GM19452 (cell line): Measurements from ENCODE around the gene RBM17.
A peak's percentile ranks its signal among the peaks of the same experiment; 100 is the strongest.
"Not testable (repeated sequence)": the region's sequence is repeated elsewhere in the genome, so short reads cannot be mapped to it uniquely, and the experiment has no call there.

Source experiments
- ATAC-seq: cut with Tn5 transposase; IDR thresholded peaks from one replicate; pipeline ENCODE4 v1.9.1; 2021; ENCODE audit not compliant: unreplicated experiment

The RBM17 gene

DNA sequence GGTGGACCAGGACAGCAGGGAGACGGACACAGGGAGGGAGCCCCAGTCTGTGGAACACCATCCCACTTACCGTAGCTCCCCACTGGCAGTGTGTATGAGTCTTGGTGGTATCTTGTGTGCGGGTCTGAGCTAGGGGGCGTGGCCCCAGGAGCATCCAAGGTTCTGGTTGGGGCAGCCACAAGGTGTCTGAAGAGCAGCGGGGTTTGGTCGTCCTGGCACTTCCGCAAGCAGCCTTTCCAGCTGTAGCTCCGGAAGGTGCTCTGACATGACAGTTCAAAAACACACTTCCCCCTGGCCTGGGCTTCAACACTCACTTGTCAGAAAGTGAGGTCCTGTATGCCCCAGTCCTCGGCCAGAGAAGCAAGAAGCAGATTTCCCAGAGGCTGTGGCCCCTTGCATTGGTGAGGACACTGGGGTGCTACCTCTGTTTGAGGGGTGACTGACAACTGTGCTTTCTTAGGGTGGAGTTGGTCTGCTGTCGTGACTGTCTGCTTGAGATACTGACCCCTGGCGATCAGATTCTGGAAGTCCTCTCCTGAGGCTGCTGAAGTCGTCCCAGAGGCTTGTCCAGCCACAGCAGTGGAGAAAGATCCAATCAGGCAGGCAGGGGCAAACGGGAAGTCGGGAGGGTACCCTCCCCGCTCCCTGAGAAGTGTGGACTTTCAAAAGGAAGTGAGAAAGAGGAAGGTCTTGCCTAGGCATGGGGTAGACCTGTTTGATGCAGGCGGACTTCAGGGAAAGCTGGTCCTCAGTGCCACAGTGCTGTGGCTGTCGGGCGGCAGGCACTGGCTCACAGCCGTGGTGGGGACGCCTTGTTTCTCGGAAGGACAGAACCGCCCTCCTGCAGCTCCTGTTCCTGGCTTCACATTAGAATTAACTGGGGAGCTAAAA is 62.5 kb downstream of the RBM17 start:
- ATAC-seq = peak; percentile 82

GRCh38 chr10:6153845-6154244 is 65.0 kb downstream of the RBM17 start:
- no peak for ATAC-seq

- no peak for ATAC-seq
Observed at GRCh38 chr10:6154566-6154965, 65.7 kb downstream of the RBM17 start.

DNA sequence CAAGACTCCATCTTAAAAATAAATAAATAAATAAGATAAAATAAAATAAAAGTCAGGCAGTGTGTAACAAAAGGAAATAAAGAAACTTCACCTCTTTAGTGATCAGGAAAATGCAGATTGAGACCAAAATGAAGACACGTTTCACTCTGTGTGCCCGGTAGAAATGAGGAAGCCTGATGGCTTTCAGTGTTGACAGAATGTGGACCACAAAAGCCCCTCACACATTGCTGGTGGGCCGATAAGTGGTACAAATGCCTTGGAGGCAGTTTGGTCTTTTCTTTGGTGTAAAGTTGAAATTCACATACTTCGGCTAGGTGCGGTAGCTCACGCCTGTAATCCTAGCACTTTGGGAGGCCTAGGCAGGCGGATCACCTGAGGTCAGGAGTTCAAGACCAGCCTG is 69.4 kb downstream of the RBM17 start:
- no peak for ATAC-seq

GRCh38 chr10:6161921-6162320 is 73.1 kb downstream of the RBM17 start:
- no peak for ATAC-seq

GRCh38 chr10:6162589-6163356 is 73.9 kb downstream of the RBM17 start:
- no peak for ATAC-seq

GRCh38 chr10:6163364-6164270 is 74.8 kb downstream of the RBM17 start:
- ATAC-seq = peak; percentile 97

- ATAC-seq = no peak
Observed at GRCh38 chr10:6164271-6165095, 75.6 kb downstream of the RBM17 start.

GRCh38 chr10:6165221-6165725 is 76.4 kb downstream of the RBM17 start:
- no peak for ATAC-seq

GRCh38 chr10:6165933-6166332 is 77.1 kb downstream of the RBM17 start:
- not testable (repeated sequence) for ATAC-seq
